DND-41 (cell line): ENCODE measurements around the gene TFDP2.

ENCODE experiments used
- EZH2 ChIP-seq: IDR thresholded peaks from 3 replicates; pipeline ENCODE4 v1.6.1; 2012; ENCODE audit warnings: borderline replicate concordance, low read depth, mild to moderate bottlenecking, moderate library complexity, low read length, inconsistent platforms; ENCODE audit not compliant: severe bottlenecking
- TF ChIP-seq, protein P1 (sequence below): IDR thresholded peaks from 2 replicates; pipeline ENCODE4 v1.5.1; 2012; ENCODE audit warnings: borderline replicate concordance, low read length, moderate library complexity, mild to moderate bottlenecking; ENCODE audit not compliant: poor library complexity, severe bottlenecking; ENCODE audit errors: extremely low read depth

- TF ChIP-seq EZH2: no peak
- TF ChIP-seq, protein P1, sequence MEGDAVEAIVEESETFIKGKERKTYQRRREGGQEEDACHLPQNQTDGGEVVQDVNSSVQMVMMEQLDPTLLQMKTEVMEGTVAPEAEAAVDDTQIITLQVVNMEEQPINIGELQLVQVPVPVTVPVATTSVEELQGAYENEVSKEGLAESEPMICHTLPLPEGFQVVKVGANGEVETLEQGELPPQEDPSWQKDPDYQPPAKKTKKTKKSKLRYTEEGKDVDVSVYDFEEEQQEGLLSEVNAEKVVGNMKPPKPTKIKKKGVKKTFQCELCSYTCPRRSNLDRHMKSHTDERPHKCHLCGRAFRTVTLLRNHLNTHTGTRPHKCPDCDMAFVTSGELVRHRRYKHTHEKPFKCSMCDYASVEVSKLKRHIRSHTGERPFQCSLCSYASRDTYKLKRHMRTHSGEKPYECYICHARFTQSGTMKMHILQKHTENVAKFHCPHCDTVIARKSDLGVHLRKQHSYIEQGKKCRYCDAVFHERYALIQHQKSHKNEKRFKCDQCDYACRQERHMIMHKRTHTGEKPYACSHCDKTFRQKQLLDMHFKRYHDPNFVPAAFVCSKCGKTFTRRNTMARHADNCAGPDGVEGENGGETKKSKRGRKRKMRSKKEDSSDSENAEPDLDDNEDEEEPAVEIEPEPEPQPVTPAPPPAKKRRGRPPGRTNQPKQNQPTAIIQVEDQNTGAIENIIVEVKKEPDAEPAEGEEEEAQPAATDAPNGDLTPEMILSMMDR: no peak
Measured at GRCh38 chr3:141986548-141987107, 162.7 kb downstream of the TFDP2 start.
